DOHH2 (cell line): ENCODE data around the gene VAC14.

ENCODE experiments used
- CTCF ChIP-seq: fragments of 200-600 bp; sonication (generic); IDR thresholded peaks from one replicate; pipeline ENCODE4 v1.5.1; 2014; ENCODE audit warnings: antibody characterized with exemption, mild to moderate bottlenecking, low read depth, low read length; ENCODE audit not compliant: poor library complexity, severe bottlenecking
- EZH2phosphoT487 ChIP-seq: fragments of 200-600 bp; sonication (generic); IDR thresholded peaks from 2 replicates; pipeline ENCODE4 v1.6.1; 2017; ENCODE audit warnings: borderline replicate concordance, mild to moderate bottlenecking, antibody characterized with exemption, low read length, moderate library complexity, mixed read lengths

- no peak for TF ChIP-seq CTCF
- TF ChIP-seq EZH2phosphoT487: no peak
Observed at GRCh38 chr16:70709457-70709856, 91.5 kb downstream of the VAC14 start.
